Measurements from ENCODE around the gene RPS21. TPM values are rescaled to one million over a fixed set of nuclear protein-coding genes. Genes with fewer than 3 reads are reported as not detected.
A peak's percentile ranks its signal among the peaks of the same experiment; 100 is the strongest.

Gene RPS21
- total RNA-seq, 2 donors from 2014 or later, result 1,150 to 1,291 TPM

DNA sequence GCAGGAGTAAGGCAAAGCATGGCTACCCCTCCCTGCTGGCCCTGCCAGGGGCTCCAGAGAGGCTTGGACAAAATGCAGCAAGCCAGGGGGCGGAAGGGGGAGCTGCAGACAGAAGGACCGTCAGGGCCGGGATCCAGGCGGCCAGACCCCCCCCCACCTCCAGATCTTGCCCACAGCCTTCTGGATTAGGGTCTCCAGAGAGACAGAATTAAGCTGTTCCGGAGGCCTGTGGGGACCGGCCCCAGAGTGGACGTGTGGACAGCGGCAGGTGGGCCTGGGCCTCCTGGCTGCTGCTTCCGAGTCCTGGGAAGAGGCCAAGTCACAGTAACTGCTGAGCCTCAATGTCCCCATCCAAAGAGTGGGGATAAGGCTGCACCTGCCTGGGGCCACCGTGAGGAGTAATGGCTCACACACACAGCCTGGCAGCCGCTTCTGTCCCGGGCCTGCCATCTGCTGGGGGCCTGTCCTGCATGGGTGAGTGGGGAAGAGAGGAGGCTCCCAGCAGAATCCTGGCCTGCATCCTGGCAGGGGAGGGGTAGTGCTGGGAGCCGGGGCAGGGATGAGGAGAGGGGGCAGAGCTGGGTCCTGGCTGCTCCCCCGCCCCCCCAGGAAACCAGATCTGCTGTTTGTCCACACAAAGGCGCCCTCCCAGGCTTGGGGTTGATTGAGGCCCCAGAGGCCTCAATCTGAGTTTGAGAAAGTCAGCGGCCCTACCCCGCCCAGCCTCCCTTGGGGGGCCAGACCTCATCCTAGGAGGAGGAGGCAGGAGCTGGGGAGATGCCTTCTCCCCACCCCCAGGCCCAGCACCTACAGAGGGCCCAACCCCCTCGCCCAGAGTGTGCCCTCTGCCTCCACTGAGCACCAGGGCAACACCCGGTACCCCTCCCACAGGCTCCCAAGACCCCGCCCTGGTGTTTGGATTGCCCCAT is 23.6 kb upstream of the RPS21 start:
- no peak for ATAC-seq
- intact Hi-C loops (cut with DNase I, micrococcal nuclease), result no loop called here
- peak in 1 of 2 donors; percentile 51 for DNase-seq

DNA sequence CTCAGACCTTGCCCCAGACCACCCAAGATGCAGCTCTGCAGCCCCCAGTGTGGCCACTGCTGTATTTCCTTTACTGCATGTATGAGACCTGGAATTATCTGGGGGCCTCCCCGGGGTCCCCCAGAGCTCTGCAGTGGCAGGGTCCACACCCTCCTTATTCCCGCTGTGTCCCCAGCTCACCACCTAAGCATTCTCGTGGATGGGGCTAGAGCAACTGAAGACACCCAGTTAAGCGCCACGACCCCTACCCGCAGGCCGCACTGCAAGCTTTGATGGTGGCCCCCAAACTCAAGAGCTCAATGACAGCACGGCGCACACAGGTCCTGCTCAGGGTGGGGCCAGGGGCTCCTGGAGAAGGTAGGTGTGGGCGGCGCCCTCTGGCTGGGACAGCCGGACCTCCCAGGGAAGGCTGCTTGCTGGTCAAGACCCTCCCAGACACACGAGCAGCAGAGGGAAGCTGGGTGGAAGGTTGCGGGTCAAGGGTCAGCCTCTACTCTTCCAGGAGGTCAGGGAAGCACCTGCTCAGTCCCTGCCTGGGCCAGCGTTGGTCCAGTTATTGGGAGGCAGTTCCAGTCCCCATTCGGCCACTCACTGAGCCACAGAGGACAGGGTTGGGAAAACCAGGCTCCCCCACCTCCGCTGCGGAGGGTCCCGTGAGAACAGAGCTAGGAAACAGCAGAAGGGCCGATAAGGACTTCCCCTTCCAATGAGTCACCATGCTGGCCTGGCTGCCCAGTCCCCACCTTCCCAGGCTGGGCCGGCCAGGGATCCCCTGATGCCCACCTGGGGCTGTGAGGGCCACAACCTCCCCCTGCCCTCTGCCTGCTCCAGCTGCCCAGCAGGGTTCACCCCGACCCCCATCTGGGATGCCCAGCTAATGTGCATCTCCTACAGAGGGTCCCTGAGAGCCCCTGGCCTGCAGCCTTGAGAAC is 22.7 kb upstream of the RPS21 start:
- intact Hi-C loops (cut with DNase I, micrococcal nuclease), result no loop called here
- ATAC-seq, result no peak
- DNase-seq, result peak in 1 of 2 donors; percentile 23

DNA sequence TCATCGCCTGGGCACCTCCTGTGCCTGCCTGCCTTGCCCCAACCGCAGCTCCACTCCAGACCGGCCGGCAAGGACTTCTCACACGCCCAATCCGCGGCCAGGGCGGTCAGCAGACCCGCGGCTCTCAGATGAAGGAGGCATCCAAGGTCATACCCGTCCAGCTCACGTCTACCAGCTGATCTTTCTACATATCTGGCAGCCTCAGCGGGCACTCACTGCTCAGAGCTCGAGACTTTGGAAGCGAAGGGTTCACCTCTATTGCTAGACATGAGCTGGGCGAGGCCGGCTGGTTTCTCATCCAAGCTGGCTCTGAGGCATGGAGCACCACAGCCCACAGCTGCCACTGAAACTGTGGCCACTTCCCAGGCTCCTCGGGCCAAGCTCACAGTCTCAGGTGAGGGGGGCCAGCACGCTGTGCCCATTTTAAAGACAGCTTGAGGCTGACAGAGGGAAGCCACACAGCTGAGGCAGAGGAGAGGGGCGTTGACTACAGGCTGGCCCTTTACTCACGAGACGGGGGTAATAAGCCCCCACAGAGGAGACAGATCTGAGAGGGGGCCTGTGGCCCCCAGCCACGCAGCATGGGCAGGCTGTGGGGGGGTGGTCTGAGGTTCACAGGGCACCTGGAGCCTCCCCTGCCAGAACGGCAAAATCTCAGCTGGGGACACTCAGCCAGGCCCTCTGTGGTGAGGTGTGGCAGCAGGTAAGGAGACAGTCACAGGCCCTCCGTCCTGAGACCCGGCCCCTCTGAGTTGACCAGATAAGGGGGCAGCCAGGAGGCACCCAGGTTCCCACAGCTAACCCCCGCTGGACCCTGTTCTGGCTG is 21.8 kb upstream of the RPS21 start:
- DNase-seq, result peak in 1 of 2 donors; percentile 57
- ATAC-seq, result no peak
- intact Hi-C loops (cut with DNase I, micrococcal nuclease), result no loop called here

DNA sequence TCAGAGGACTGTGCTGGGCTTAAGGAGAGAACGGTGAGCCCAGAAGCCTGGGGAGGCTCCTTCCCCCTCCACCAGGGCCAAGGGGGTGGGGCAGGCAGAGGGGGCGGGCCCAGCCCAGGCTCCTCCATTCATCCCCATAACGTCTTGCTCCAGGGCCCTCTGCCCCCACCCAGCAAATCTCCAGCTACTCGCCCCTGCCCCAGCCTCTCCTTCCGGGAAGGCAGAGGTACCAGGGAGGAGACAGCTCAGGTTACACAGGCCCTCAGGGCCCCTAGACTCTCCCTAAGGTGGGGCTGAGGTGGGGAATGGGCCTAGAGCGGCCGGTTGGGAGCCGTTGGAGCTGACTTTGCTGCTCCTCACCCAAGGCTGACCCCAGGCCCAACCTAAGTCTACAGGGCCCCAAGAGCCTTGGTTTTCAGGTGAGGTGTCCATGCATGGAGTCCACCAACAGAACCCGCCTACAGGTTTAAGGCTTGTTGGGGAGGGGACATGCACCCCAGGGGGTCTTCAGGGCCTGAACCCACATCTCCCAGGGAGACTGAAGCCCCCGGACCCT is 21.0 kb upstream of the RPS21 start:
- ATAC-seq, result no peak
- peak in 1 of 2 donors; percentile 49 for DNase-seq

DNA sequence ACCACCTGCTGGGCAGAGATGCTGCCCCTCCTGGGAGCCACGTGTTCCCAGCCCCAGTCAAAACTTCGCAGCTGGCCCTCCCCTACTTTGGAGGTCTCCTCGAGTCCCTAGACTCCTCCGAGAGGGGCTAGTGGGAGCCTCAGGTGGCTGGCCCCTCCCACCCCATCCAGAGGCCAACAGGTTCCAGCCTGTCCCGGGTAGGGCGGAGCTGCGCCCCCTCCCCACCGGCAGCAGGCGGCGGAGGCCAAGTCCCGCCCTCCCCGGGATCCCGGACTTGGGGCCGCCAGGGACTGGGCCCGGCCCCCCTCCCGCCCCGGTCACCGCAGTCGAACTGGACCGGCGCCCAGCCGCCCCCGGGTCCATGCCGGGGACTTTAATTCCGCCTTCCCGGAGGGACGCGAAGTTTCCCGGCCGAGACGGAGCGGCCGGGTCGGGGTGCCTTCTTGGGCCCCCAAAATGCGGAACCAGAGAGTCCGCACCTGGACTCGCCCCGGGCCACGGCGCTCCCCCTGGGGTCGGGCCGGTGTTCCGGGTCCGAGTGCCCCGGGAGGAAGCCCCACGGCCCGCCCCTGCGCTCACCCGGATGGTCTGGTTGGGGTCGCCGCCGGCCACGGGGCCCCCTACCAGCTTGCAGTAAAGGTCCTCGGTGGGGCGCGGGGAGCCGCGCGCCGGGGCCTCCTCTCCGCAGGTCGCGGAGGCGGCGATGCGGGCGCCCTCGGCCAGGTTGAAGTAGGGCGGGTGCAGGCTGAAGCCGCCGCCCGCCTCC is 20.4 kb upstream of the RPS21 start:
- DNase-seq, result peak in 1 of 2 donors; percentile 46
- ATAC-seq, result peak; percentile 52
- intact Hi-C loops (cut with DNase I, micrococcal nuclease), result no loop called here

More for the DNA sequence above, 21.0 kb upstream of the RPS21 start:
- intact Hi-C loops (cut with DNase I, micrococcal nuclease), result no loop called here

DNA sequence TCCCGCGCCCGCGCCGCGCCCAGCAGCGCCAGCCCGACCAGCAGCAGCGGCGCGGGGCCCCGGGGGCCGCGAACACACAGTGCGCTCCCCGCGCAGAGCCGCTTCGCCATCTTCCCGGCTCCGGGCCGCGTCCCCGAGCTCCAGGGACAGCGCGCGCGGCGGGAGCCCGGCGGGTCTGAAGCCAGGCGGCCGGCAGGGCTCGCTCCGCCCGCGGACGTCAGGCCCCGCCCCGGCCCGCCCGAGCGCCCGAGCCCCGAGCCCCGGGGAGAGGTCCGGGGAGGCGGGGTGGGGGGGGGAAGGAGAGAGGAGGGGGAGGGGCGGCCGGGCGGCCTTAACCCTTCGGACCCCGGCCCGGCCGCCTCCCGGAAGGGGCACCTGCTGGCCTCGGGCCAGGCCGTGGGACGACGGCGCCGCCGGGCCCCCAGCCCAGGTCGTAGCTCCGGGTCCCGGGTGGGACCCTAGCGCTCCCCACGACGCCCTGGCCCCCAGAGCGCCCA is 19.7 kb upstream of the RPS21 start, which contains the start of gene LAMA5:
Gene LAMA5, minus strand, starts transcription at position 177 of the 497 bp plus-strand sequence. Its CDS starts 67 bp downstream, at position 110.
- DNase-seq (peak in 1 of 2 donors; percentile 60), ATAC-seq (peak; percentile 69)
- intact Hi-C loops (cut with DNase I, micrococcal nuclease), result no loop called here

DNA sequence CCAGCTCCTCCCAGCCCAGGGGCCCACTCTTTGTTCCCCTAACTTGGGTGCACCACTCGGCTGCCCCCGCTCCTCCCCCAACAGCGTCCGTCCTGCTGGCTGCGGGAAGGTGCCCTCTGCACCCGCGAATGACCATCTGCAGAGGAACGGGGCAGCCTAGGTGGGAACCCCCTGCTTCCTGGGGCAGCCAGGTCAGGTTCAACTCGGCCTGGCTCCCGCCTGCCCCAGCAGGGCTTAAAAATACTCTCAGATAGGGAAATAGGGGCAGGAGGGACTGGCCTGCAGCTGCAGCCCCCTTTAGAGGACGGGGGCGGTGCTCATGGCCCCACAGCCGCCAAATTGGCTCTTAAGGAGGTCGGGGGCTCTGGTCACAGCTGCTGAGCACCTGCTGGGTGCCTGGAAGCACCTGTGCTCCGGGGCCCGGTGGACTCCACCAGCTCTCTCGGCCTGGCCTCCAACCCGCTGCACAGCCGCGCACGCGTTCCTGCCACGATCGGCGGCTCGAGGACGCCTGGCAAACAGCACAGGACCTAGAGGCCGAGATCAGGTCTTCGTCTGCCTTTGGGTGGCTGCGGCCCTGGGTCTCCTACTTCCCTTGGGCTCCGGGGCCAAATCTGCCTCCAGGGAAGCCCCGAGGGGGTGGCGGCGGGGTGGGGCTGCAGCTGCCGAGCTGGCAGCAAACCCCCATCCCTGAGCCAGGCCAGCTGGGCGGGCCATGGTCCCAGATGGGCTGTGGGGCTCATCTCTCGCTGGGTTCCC is 19.1 kb upstream of the RPS21 start:
- intact Hi-C loops (cut with DNase I, micrococcal nuclease), result no loop called here
- ATAC-seq (peak; percentile 19), DNase-seq (peak in 1 of 2 donors; percentile 44)

DNA sequence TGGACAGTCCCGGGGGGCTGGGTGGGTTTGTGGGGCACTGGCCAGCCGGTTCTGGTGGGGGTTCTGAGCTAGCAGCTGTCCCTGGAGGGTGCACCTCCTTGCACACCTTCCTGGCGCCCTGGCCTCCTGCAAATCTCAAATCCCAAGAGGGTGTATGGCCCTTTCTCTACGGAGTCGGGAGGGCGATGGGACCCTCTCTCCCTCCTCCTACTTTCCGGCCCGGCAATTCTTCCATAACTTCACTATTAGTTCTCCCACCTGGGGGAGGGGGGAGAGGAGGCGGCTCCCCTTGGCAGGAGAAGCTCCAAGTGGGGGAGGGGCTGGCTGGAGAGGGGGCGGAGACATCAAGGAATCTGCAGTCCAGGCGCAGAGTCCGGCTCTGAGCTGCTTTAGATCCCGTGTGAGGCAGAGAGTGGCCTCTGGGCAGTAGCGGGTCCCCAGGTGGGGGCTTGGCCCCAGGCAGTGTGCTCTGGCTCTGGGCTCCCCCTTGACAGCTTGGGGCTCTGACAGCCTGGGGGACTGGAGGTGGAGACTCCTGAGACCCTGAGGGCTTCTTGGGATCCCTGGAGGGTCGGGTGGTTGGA is 18.4 kb upstream of the RPS21 start:
- DNase-seq (peak; percentile 53 to 70), ATAC-seq (peak; percentile 11)
- intact Hi-C loops (cut with DNase I, micrococcal nuclease), result no loop called here

DNA sequence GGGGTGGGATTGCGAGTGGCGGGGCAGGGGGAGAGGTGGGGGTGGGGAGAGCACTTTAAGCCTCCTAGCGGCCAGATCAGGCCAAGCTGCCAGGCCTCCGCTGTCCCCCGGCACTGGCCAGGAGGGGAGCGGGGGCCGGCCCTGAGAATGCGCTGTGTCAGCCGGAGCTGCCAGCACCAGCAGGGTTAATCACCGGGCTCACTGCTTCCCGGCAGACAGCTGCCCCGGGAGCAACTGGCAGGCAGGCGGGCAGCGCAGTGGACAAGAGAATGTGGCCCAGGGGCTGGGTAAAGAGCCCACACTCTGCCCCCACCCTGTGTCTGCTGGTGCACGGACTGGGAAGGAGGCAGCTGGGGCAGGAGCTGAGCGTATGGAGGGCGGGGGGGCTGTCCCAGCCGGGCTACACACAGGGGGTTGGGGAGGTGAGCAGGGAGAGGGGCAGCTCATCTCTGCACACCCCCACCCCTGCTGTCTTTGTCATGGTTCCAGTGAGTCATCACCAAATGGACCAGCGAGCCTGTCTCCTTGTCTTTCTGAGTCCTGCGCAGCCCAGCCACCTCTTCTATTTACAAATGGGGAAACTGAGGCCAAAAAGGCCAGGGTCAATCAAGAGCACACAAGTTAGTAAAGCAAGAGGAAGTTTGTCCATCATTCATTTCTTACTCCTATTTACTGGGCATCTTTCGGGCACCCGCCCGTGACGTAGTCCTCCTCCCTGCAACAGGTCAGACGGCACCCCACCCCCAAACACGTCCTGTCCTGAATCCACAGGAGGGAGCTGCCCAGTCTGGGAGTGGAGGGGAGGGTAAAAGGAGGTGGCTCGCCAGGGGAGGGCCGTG is 17.7 kb upstream of the RPS21 start:
- ATAC-seq, result peak; percentile 13
- no peak for DNase-seq
- intact Hi-C loops (cut with DNase I, micrococcal nuclease), result no loop called here

DNA sequence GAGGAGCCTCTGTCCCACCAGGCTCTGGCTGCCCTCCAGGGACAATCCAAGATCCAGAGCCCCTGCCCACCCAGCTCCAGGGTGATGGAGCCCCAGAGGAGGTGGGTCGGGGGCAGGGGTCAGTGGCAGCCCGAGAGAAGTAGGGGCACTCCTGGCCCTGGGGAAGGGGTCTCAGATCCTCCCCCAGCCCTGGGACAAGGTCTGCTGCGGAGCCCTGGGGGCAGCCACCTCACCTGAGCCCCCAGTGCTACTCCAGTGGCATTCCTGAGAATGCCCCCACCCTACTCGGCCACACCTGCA is 17.1 kb upstream of the RPS21 start:
- DNase-seq (no peak), ATAC-seq (no peak)
- intact Hi-C loops (cut with DNase I, micrococcal nuclease), result no loop called here

DNA sequence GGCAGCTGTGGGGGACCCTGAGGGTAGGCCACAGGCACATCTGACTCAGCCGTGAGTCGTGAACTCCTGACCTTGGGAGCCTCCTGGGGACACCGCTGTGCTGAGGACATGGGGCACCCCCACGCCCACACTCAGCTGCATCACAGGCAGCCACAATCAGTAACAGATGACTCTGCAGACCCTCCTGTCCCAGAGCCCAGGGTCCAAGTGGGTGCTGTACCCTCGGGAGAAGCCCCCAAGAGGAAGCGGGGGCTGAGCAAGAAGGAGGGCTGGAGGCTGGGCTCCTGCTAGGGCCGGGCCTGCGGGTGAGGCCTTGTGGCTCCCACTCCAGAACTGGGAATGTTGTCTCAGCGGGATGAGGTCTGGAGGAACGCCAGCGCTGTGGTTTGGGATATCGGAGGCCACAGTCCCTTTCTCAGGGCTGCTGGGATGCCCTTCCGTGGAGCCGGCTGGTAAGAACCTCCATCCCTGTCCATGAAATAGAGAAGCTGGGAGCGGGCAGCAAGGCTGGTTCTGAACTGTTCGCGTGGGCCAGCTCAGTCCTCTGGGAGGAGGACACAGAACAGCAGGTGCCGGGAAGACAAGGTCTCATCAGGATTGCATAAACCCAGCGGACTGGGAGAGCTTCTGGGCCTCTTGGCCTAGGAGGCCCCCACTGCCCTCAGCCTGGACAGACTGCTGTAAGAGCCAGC is 16.6 kb upstream of the RPS21 start:
- intact Hi-C loops (cut with DNase I, micrococcal nuclease), result no loop called here
- ATAC-seq, result no peak
- no peak for DNase-seq

DNA sequence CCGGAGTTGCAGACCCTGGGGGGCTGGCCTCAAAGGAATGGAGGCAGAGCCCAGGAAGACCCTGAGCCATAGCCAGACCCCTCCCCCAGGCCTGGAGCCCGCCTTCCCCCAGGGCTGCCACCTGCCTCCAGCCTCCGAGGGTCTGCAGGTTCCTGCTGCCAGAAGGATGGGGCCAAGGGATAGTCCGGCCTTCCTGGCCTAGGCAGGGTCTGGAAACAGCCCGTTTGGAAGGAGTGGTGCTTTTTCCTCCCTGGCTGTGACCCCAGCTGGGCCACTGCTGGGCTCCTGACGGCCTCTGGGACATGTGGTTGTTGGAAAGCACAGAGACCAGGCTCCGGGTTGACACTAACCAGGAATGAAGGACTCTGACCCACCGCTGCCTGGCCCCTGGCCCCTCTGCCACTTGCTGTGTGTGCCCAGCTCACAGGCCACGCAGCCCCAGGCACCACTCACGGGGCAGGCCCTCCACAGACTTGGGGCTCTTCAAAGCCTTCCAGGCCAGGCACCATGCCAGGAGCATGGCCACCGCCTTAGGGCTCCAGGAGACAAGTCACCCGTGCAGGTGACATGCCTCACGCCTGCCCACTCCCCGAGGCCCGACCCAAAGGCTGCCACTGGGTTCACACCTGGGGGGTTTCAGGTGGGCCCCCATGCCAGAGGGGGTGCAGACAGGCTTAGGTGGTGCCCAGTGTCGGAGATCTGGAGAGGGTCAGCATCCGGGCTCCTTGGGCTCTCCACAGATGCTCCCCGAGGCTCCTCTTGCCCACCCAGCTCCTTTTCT is 15.9 kb upstream of the RPS21 start:
- no peak for DNase-seq
- no peak for ATAC-seq
- intact Hi-C loops (cut with DNase I, micrococcal nuclease), result no loop called here

DNA sequence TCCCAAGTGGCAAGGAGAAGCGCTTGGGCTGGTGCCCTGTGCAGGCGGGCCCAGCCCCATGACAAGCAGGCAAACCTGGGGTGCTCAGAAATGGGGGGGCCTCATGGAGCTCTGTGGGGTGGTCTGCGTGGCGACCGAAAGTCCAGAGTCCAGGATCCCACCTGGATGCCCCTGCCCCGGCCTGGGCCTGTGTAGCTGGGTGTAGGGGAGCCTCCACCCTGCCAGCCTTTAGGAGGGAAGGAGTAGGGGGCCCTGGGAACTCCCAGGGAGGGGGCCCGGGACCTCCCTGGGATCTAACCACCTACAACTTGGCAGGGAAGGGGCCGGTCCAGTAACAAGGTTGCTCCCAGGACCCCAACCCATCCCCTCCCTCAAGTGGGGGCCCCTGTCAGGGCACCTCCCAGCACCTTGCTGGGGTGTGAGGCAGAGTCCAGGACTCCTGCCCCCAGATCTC is 15.3 kb upstream of the RPS21 start:
- DNase-seq, result no peak
- intact Hi-C loops (cut with DNase I, micrococcal nuclease), result no loop called here
- ATAC-seq, result no peak

All from left colon (tissue), 2 donors.